Stimulated activated naive CD8-positive, alpha-beta T cell treated with anti-CD3 and anti-CD28 coated beads, Interleukin-15, Interleukin-2, amounts not matched to agents 100 U/mL and 50 U/mL, for 24 hours (primary cell): ENCODE measurements around the gene SLC5A10.
"Not testable (repeated sequence)": the region's sequence is repeated elsewhere in the genome, so short reads cannot be mapped to it uniquely, and the experiment has no call there.

Source experiments
- ATAC-seq: fragments of 150-1000 bp; cut with Tn5 transposase; one replicate; pipeline ENCODE4 v1.10.0; 2021
- DNase-seq: peaks from one replicate; pipeline ENCODE4 v3.0.0; 2021

SLC5A10 gene

GRCh38 chr17:19019041-19019941 lies 67.3 kb downstream of the SLC5A10 start:
- ATAC-seq, result no peak
- no peak for DNase-seq

- DNase-seq (no peak), ATAC-seq (no peak)
These were observed 68.1 kb downstream of the SLC5A10 start for GRCh38 chr17:19020016-19020415.

- DNase-seq, ATAC-seq: not testable (repeated sequence)
These were observed 69.2 kb downstream of the SLC5A10 start for GRCh38 chr17:19021011-19021621.

- peak; percentile 68 for DNase-seq
- no peak for ATAC-seq
These were observed 69.7 kb downstream of the SLC5A10 start for GRCh38 chr17:19021622-19022083.

- ATAC-seq (no peak), DNase-seq (no peak)
These were observed 70.2 kb downstream of the SLC5A10 start for GRCh38 chr17:19022128-19022527.

GRCh38 chr17:19022747-19023146 lies 70.8 kb downstream of the SLC5A10 start:
- ATAC-seq, result no peak

GRCh38 chr17:19023209-19023999 lies 71.4 kb downstream of the SLC5A10 start:
- DNase-seq, result no peak
- no peak for ATAC-seq

More at GRCh38 chr17:19022747-19023146, 70.8 kb downstream of the SLC5A10 start:
- no peak for DNase-seq

GRCh38 chr17:19024101-19025078 lies 72.4 kb downstream of the SLC5A10 start:
- ATAC-seq (peak; percentile 40), DNase-seq (no peak)

GRCh38 chr17:19028671-19029070 lies 76.7 kb downstream of the SLC5A10 start:
- DNase-seq, ATAC-seq: not testable (repeated sequence)

- not testable (repeated sequence) for ATAC-seq, DNase-seq
These were observed 77.8 kb downstream of the SLC5A10 start for GRCh38 chr17:19029740-19030139.

GRCh38 chr17:19030771-19031449 lies 78.9 kb downstream of the SLC5A10 start:
- not testable (repeated sequence) for ATAC-seq, DNase-seq

GRCh38 chr17:19031729-19032128 lies 79.8 kb downstream of the SLC5A10 start:
- peak; percentile 63 for ATAC-seq
- peak; percentile 71 for DNase-seq

- peak; percentile 78 for ATAC-seq
- DNase-seq, result not testable (repeated sequence)
These were observed 80.5 kb downstream of the SLC5A10 start for GRCh38 chr17:19032377-19032988.

- not testable (repeated sequence) for ATAC-seq, DNase-seq
These were observed 84.2 kb downstream of the SLC5A10 start for GRCh38 chr17:19036186-19036585.

GRCh38 chr17:19037547-19037946 lies 85.6 kb downstream of the SLC5A10 start:
- ATAC-seq, DNase-seq: not testable (repeated sequence)

- peak; percentile 13 for ATAC-seq
- DNase-seq, result not testable (repeated sequence)
These were observed 86.0 kb downstream of the SLC5A10 start for GRCh38 chr17:19038007-19038406.

GRCh38 chr17:19038730-19039129 lies 86.8 kb downstream of the SLC5A10 start:
- not testable (repeated sequence) for DNase-seq
- ATAC-seq, result peak; percentile 14

- ATAC-seq, DNase-seq: not testable (repeated sequence)
These were observed 88.4 kb downstream of the SLC5A10 start for GRCh38 chr17:19040350-19040749.

- DNase-seq, ATAC-seq: not testable (repeated sequence)
These were observed 89.9 kb downstream of the SLC5A10 start for GRCh38 chr17:19041871-19042270.

GRCh38 chr17:19042369-19042768 lies 90.4 kb downstream of the SLC5A10 start:
- not testable (repeated sequence) for DNase-seq, ATAC-seq
